MM.1S (cell line): ENCODE results near the gene TOMM7.

Experiments used
- CTCF ChIP-seq: fragments of 300-600 bp; sonication (generic); IDR thresholded peaks from 2 replicates; pipeline ENCODE4 v1.5.1; 2016; ENCODE audit warnings: antibody characterized with exemption, low read length, mixed read lengths
- EZH2 ChIP-seq: fragments of 300-600 bp; sonication (generic); optimal IDR thresholded peaks from 2 replicates; pipeline ENCODE3; 2017; ENCODE audit warnings: low read depth, mild to moderate bottlenecking, antibody characterized with exemption, low read length, mixed read lengths

GRCh38 chr7:22765609-22766008 is 57.0 kb downstream of the TOMM7 start:
- no peak for TF ChIP-seq CTCF
- no peak for TF ChIP-seq EZH2
